ENCODE measurements around the gene NPY5R.

Gene NPY5R

GRCh38 chr4:163384926-163385325, 41.2 kb downstream of the NPY5R start:
- no peak for DNase-seq (ENCODE audit: low read depth in 2 of 2)

- DNase-seq (ENCODE audit: low read depth in 2 of 2), result no peak
Observed at GRCh38 chr4:163385466-163385865, 41.8 kb downstream of the NPY5R start.

DNA sequence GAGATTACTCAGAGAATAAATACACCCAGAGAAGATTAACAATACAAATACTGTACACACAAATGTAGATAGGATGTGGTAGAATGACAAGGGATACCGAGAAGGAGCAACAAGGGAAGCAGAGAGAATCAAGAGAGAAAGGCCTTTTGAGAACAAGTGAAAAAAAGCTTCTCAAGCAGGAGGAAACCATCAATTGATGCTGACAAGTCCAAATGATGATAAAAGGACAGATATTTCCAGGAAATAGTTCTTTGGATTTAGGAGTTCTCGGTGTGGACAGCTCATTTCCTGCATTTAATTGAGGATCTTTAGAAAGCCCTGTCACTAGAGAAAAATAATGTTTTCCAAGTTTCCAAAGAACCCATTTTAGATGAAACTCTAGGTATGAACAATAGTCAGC, 48.1 kb downstream of the NPY5R start:
- no peak for DNase-seq (ENCODE audit: low read depth in 2 of 2)

- DNase-seq (ENCODE audit: low read depth in 2 of 2), result no peak
Observed at GRCh38 chr4:163392328-163392727, 48.6 kb downstream of the NPY5R start.

DNA sequence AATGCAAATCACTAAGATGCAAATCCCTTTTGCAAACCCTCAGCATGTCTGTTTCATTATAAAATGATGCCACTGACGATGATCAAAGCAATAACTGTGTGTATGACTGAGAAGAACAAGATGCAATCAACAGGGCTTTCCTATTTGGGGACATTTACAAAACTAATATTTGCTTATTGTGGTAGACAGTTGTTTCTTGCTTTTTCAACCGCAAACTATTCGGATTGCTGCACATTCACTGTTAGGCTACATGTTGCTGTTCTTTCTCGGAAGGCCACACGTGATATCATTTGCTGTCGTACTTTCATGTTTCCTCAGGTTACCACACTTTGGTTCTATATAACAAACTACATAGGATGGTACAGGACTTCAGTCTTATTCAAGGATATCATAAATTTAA, 49.8 kb downstream of the NPY5R start:
- no peak for DNase-seq (ENCODE audit: low read depth in 2 of 2)

- no peak for DNase-seq (ENCODE audit: low read depth in 2 of 2)
Observed at GRCh38 chr4:163395055-163395454, 51.4 kb downstream of the NPY5R start.

DNA sequence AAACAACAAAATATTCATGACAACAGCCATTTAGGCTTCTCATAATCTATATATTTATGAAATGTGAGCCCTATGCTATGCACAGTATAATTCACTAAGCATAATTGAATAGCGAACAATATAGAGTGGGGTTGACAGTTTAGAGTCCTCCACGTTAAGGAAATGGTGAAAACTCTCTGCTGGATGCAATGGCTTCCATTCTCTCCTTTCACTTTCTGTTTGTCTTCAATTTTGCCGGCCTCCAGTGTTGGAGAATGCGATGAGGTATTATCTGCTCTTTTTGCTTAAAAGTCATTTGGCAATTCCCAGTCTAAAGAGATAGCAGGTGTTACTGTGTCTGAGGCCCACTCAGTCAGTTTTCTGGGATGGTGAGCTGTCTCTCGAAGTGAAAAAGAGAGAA, 52.1 kb downstream of the NPY5R start:
- no peak for DNase-seq (ENCODE audit: low read depth in 2 of 2)

GRCh38 chr4:163398238-163398637, 54.5 kb downstream of the NPY5R start:
- no peak for DNase-seq (ENCODE audit: low read depth in 2 of 2)

DNA sequence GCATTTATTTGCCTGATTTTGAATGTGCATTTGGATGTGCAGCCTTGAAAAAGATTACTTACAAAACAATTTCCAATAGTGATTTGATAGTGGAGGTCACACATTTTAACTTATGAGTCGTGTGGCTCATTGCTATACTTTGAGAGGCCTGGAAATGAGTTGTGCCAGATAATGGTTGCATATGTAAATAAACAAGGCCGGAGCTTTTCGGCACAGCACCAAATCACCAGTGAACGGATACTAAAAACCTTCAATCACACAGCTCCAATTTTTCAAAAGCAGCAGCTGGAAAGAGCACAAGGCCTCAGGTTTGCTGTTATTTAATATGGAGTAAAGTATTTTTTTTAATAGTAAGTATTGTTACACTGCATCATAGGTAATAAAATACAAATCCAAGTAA, 57.2 kb downstream of the NPY5R start:
- no peak for DNase-seq (ENCODE audit: low read depth in 2 of 2)

Data from stimulated activated CD8-positive, alpha-beta memory T cell treated with anti-CD3 and anti-CD28 coated beads, Interleukin-7, amount 100 ng/mL, for 4 hours (primary cell).